Neural cell (in vitro differentiated cells): Measurements from ENCODE around the gene TUT1.

Experiments used
- CTCF ChIP-seq: fragments of 450-650 bp; IDR thresholded peaks from 2 replicates; pipeline ENCODE4 v1.5.1; 2014; ENCODE audit warnings: antibody characterized with exemption, mild to moderate bottlenecking, moderate library complexity; ENCODE audit not compliant: poor library complexity, severe bottlenecking
- TAF1 ChIP-seq: IDR thresholded peaks from 2 replicates; pipeline ENCODE4 v1.6.1; 2012; ENCODE audit warnings: low read depth

GRCh38 chr11:62565100-62565802 is 26.1 kb downstream of the TUT1 start:
- TF ChIP-seq CTCF, result no peak
- TF ChIP-seq TAF1, result no peak
